Stomach (tissue), 4 donors: Measurements from ENCODE around the gene NELFCD.

ENCODE experiments used
- CTCF ChIP-seq, 7 experiments: fragments of 450-650 bp in 4 of 7; fragments of 200-600 bp in 3 of 7; sonication (generic) in 3 of 7; IDR thresholded peaks; one replicate each; pipeline ENCODE4 v1.5.1; 2016 to 2019; ENCODE audit warnings: antibody characterized with exemption in 7 of 7, control low read depth in 2 of 7, mild to moderate bottlenecking in 1 of 7
- EP300 ChIP-seq: sonication (generic); formaldehyde crosslinking; IDR thresholded peaks from one replicate; pipeline ENCODE4 v1.6.1; 2017; ENCODE audit warnings: antibody characterized with exemption
- POLR2A ChIP-seq, 4 donors: fragments of 450-650 bp; IDR thresholded peaks; one replicate each; pipeline ENCODE4 v1.6.1; 2016; ENCODE audit warnings: antibody characterized with exemption in 4 of 4, control low read depth in 2 of 4, mild to moderate bottlenecking in 1 of 4, moderate library complexity in 1 of 4
- POLR2AphosphoS5 ChIP-seq, 3 donors: sonication (generic); formaldehyde crosslinking; IDR thresholded peaks; one replicate each; pipeline ENCODE4 v1.6.1; 2016; ENCODE audit warnings: antibody characterized with exemption in 3 of 3

GRCh38 chr20:58987790-58988564 is 6.9 kb downstream of the NELFCD start:
- no peak for TF ChIP-seq CTCF (IDR thresholded peaks at IDR 0.05)
- no peak for TF ChIP-seq POLR2A (IDR thresholded peaks at IDR 0.05)
- no peak for TF ChIP-seq POLR2AphosphoS5 (IDR thresholded peaks at IDR 0.05)
- no peak for TF ChIP-seq EP300
